BLaER1 treated with 17β-estradiol and CSF1 and Interleukin-3, amounts not matched to agents 10 nM and 100 nM (cell line): Measurements from ENCODE around the gene FAM133A.

Experiments used
- H3K27ac ChIP-seq, 11 experiments: shearing (Covaris generic); formaldehyde crosslinking; 2 replicates each; pipeline ENCODE4 v1.8.1; 2022
- H3K27me3 ChIP-seq, 11 experiments: shearing (Covaris generic); formaldehyde crosslinking; 2 replicates each; pipeline ENCODE4 v1.8.1; 2022
- H3K36me3 ChIP-seq, 11 experiments: shearing (Covaris generic); formaldehyde crosslinking; 2 replicates each; pipeline ENCODE4 v1.8.1; 2022
- H3K4me1 ChIP-seq, 10 experiments: shearing (Covaris generic); formaldehyde crosslinking; 2 replicates each; pipeline ENCODE4 v1.8.1; 2022
- H3K4me2 ChIP-seq, 11 experiments: shearing (Covaris generic); formaldehyde crosslinking; 2 replicates each; pipeline ENCODE4 v1.8.1; 2022
- H3K4me3 ChIP-seq, 10 experiments: shearing (Covaris generic); formaldehyde crosslinking; 2 replicates each; pipeline ENCODE4 v1.8.1; 2022
- H3K9ac ChIP-seq, 11 experiments: shearing (Covaris generic); formaldehyde crosslinking; 2 replicates each; pipeline ENCODE4 v1.8.1; 2022
- H3K9me3 ChIP-seq, 11 experiments: shearing (Covaris generic); formaldehyde crosslinking; replicated peaks in 1 of 11; 2 replicates each; pipeline ENCODE4 v1.8.1; 2022
- H4K20me1 ChIP-seq, 11 experiments: shearing (Covaris generic); formaldehyde crosslinking; 2 replicates each; pipeline ENCODE4 v1.8.1; 2022
- Cebpa-rat ChIP-seq, 11 experiments: shearing (Covaris generic); IDR thresholded peaks; 2 replicates each; pipeline ENCODE4 v1.8.1; 2022

Gene FAM133A

DNA sequence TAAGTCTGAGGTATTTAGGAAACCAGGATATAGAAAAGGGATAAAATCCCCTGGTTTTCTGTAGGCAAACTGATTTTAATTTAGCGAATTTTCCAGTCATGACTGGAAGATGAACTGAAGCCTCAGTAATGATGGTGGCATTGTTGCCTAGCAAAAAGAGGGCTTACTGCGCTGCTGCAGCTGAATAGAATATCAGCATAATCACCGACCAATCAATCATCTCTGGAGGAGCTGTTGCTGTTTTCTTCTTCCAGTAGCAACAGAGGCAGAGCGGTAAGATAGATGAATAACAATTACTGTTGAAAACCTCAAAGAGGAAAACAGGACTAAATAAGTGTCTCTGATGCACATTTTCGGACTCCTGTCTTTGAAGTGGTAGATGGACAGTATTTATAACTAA is 86.2 kb downstream of the FAM133A start:
- no peaks in the 10 kb centered on the region for H3K36me3 ChIP-seq
- no peak overlapping the region for H3K9ac ChIP-seq
- no peak overlapping the region for H3K27ac ChIP-seq
- no peaks in the 10 kb centered on the region for H3K9me3 ChIP-seq
- no peak overlapping the region for H3K4me3 ChIP-seq
- H3K4me2 ChIP-seq: no peak overlapping the region
- no peak for TF ChIP-seq Cebpa-rat (IDR thresholded peaks at IDR 0.05)
- no peaks in the 10 kb centered on the region for H3K4me1 ChIP-seq
- peaks cover 60 to 95% (median 90%) of the 10 kb centered on the region in 11 experiments for H3K27me3 ChIP-seq
- H4K20me1 ChIP-seq: peaks cover 0 to 4% (median 0%) of the 10 kb centered on the region in 11 experiments; a peak in 1 of 22 replicates
